ENCODE results near the gene KDM4B. TPM values are rescaled to one million over a fixed set of nuclear protein-coding genes. Genes with fewer than 3 reads are reported as not detected.

The KDM4B gene
- total RNA-seq, 1 experiment from 2014 or later: 35.9 TPM

- Histone ChIP-seq H3K9ac (ENCODE audit: low read length) (no peak overlapping the region), H3K4me1 (ENCODE audit: control insufficient read depth in 1 of 2, insufficient read depth in 2 of 2, low read length in 2 of 2) (no peaks in the 10 kb centered on the region), H3K9me3 (ENCODE audit: control insufficient read depth in 1 of 2, insufficient read depth in 1 of 2, low read depth in 1 of 2, low read length in 2 of 2) (no peaks in the 10 kb centered on the region; a peak in 1 of 4 replicates), H3K36me3 (ENCODE audit: control insufficient read depth in 1 of 2, insufficient read depth in 2 of 2, low read length in 2 of 2) (no peaks in the 10 kb centered on the region), H2AFZ (ENCODE audit: low read depth, low read length, poor library complexity, severe bottlenecking) (no peak overlapping the region), H4K20me1 (ENCODE audit: insufficient read depth) (no peaks in the 10 kb centered on the region), H3K4me2 (ENCODE audit: low read length) (no peak overlapping the region), H3K79me2 (ENCODE audit: insufficient read depth, low read length) (no peaks in the 10 kb centered on the region), H3K27ac (ENCODE audit: low read depth, low read length) (no peak overlapping the region), H3K27me3 (ENCODE audit: insufficient read depth, low read length) (no peaks in the 10 kb centered on the region), H3K9me2 (ENCODE audit: insufficient read depth) (no peaks in the 10 kb centered on the region), H3K4me3 (replicated peaks in 1 of 2; ENCODE audit: low read depth in 1 of 2, low read length in 2 of 2) (no peak overlapping the region)
- RAD21 ChIA-PET (ENCODE audit: low non-redundant PET in 1 of 2, low total read pairs in 2 of 2, uncharacterized antibody in 2 of 2, unreplicated experiment in 2 of 2): no interaction called here
- no TSS peak for BruUV-seq (replicated peaks)
- intact Hi-C loops (cut with micrococcal nuclease): no loop called here
- POLR2A ChIA-PET: no interaction called here
- DNase-seq (ENCODE audit: low read depth, low spot score): no peak
- ATAC-seq: no peak
- CTCF ChIA-PET: no interaction called here
- TF ChIP-seq ATF3 (IDR thresholded peaks at IDR 0.05) (no peak), MAX (IDR thresholded peaks at IDR 0.05) (no peak), ZNF274 (IDR thresholded peaks at IDR 0.05; ENCODE audit: low read depth, low read length) (no peak), RAD21 (IDR thresholded peaks at IDR 0.05; ENCODE audit: low read depth) (no peak), EGR1 (IDR thresholded peaks at IDR 0.05; ENCODE audit: low read depth) (no peak), YY1 (IDR thresholded peaks at IDR 0.05; ENCODE audit: extremely low read depth, insufficient replicate concordance, low read depth, low read length) (no peak), SRF (IDR thresholded peaks at IDR 0.05; ENCODE audit: low read depth) (no peak), EZH2phosphoT487 (IDR thresholded peaks at IDR 0.05; ENCODE audit: borderline replicate concordance) (no peak), POLR2A (IDR thresholded peaks at IDR 0.05; ENCODE audit: borderline replicate concordance, extremely low read depth, insufficient read depth, insufficient read length) (no peak), ZFX (IDR thresholded peaks at IDR 0.05) (no peak), EZH2 (IDR thresholded peaks at IDR 0.05) (no peak), POLR2AphosphoS5 (IDR thresholded peaks at IDR 0.05; ENCODE audit: low read depth, low read length) (no peak), CTCF (IDR thresholded peaks at IDR 0.05 in 2 of 3, conservative IDR thresholded peaks at IDR 0.05 in 1 of 3; ENCODE audit: borderline replicate concordance in 1 of 3, insufficient read depth in 1 of 3, low read depth in 2 of 3, low read length in 2 of 3) (no peak), SP1 (IDR thresholded peaks at IDR 0.05; ENCODE audit: low read depth) (no peak), ELF1 (IDR thresholded peaks at IDR 0.05; ENCODE audit: borderline replicate concordance, low read depth) (no peak), FOSL1 (IDR thresholded peaks at IDR 0.05; ENCODE audit: low read depth) (no peak), CEBPB (IDR thresholded peaks at IDR 0.05; ENCODE audit: low read depth) (no peak), CBX3 (IDR thresholded peaks at IDR 0.05; ENCODE audit: low read depth) (no peak)
These were observed 187.5 kb downstream of the KDM4B start for GRCh38 chr19:5156231-5156986.

All from HCT116 (cell line).